Nephron (organoid): ENCODE data around the gene DCTPP1.

Experiments
- H3K27ac Mint-ChIP-seq, 3 experiments: 2 replicates each; pipeline ENCODE4 v1.8.0; 2020; ENCODE audit warnings: mixed read lengths in 3 of 3, mild to moderate bottlenecking in 2 of 3, moderate library complexity in 1 of 3
- H3K27me3 Mint-ChIP-seq: 2 replicates; pipeline ENCODE4 v1.8.0; 2021; ENCODE audit warnings: low read depth, mild to moderate bottlenecking, moderate library complexity, mixed read lengths
- H3K36me3 Mint-ChIP-seq: 2 replicates; pipeline ENCODE4 v1.8.0; 2020; ENCODE audit warnings: low read depth, mixed read lengths
- H3K4me1 Mint-ChIP-seq: 2 replicates; pipeline ENCODE4 v1.8.0; 2020; ENCODE audit warnings: mixed read lengths
- H3K4me3 Mint-ChIP-seq, 3 experiments: 2 replicates each; pipeline ENCODE4 v1.8.0; 2020; ENCODE audit warnings: mild to moderate bottlenecking in 3 of 3, mixed read lengths in 3 of 3, moderate library complexity in 2 of 3
- H3K9me3 Mint-ChIP-seq: 2 replicates; pipeline ENCODE4 v1.8.0; 2020; ENCODE audit warnings: mixed read lengths
- CTCF ChIP-seq, 3 experiments: fragments of 200-600 bp; sonication (generic); IDR thresholded peaks; one replicate each; pipeline ENCODE4 v1.5.0; 2021; ENCODE audit warnings: antibody characterized with exemption in 3 of 3; ENCODE audit not compliant: unreplicated experiment in 3 of 3

The DCTPP1 gene

GRCh38 chr16:30395992-30396585 lies 33.7 kb downstream of the DCTPP1 start:
- peak overlapping the region; percentile 86 to 90 (median 89) for H3K4me3 Mint-ChIP-seq
- no peak for TF ChIP-seq CTCF (IDR thresholded peaks at IDR 0.05; ENCODE audit: unreplicated experiment in 3 of 3)
- H3K4me1 Mint-ChIP-seq: peaks cover 32% of the 10 kb centered on the region
- no peaks in the 10 kb centered on the region for H3K9me3 Mint-ChIP-seq
- H3K27ac Mint-ChIP-seq: peak overlapping the region; percentile 83 to 92 (median 91)
- no peaks in the 10 kb centered on the region for H3K27me3 Mint-ChIP-seq
- peaks cover 16% of the 10 kb centered on the region for H3K36me3 Mint-ChIP-seq

- peak within 1 kb of the TSS; percentile 98 to 99 (median 99) for H3K27ac Mint-ChIP-seq
- H3K4me3 Mint-ChIP-seq: peak within 1 kb of the TSS; percentile 88 to 90 (median 89)
- peak; percentile 21 to 27 (median 21) for TF ChIP-seq CTCF (IDR thresholded peaks at IDR 0.05; ENCODE audit: unreplicated experiment in 3 of 3)
- peaks cover 32% of the 10 kb centered on the region for H3K4me1 Mint-ChIP-seq
- no peaks in the 10 kb centered on the region for H3K27me3 Mint-ChIP-seq
- no peaks in the 10 kb centered on the region for H3K9me3 Mint-ChIP-seq
- H3K36me3 Mint-ChIP-seq: peaks cover 16% of the 10 kb centered on the region
Observed at GRCh38 chr16:30395155-30395991, 34.5 kb downstream of the DCTPP1 start, which contains the start of gene ZNF48. Gene ZNF48, plus strand, starts transcription at chr16:30395420. Its CDS starts 375 bp downstream, at chr16:30395795.

- Mint-ChIP-seq H3K4me1 (peaks cover 27% of the 10 kb centered on the region), H3K36me3 (peaks cover 12% of the 10 kb centered on the region), H3K27me3 (no peaks in the 10 kb centered on the region), H3K27ac (peak overlapping the region; percentile 98 to 99 (median 99)), H3K9me3 (no peaks in the 10 kb centered on the region), H3K4me3 (peak overlapping the region; percentile 88)
- no peak for TF ChIP-seq CTCF (IDR thresholded peaks at IDR 0.05; ENCODE audit: unreplicated experiment in 3 of 3)
Observed at GRCh38 chr16:30394592-30395154, 35.2 kb downstream of the DCTPP1 start.

GRCh38 chr16:30383521-30383920 lies 46.3 kb downstream of the DCTPP1 start:
- TF ChIP-seq CTCF (IDR thresholded peaks at IDR 0.05; ENCODE audit: unreplicated experiment in 3 of 3): no peak
- H3K4me1 Mint-ChIP-seq: peaks cover 17% of the 10 kb centered on the region
- H3K27ac Mint-ChIP-seq: peak overlapping the region in 2 of 3 experiments; percentile 86 to 92
- H3K36me3 Mint-ChIP-seq: no peaks in the 10 kb centered on the region
- no peaks in the 10 kb centered on the region for H3K9me3 Mint-ChIP-seq
- H3K27me3 Mint-ChIP-seq: peaks cover 4% of the 10 kb centered on the region
- H3K4me3 Mint-ChIP-seq: peak overlapping the region in 2 of 3 experiments; percentile 53 to 58

- peak within 1 kb of the TSS in 2 of 3 experiments; percentile 53 to 58 for H3K4me3 Mint-ChIP-seq
- H3K27ac Mint-ChIP-seq: peak within 1 kb of the TSS; percentile 33 to 92 (median 86)
- no peaks in the 10 kb centered on the region for H3K36me3 Mint-ChIP-seq
- H3K9me3 Mint-ChIP-seq: no peaks in the 10 kb centered on the region
- H3K27me3 Mint-ChIP-seq: peaks cover 4% of the 10 kb centered on the region
- no peak for TF ChIP-seq CTCF (IDR thresholded peaks at IDR 0.05; ENCODE audit: unreplicated experiment in 3 of 3)
- H3K4me1 Mint-ChIP-seq: peaks cover 20% of the 10 kb centered on the region
Observed at GRCh38 chr16:30382111-30382881, 47.5 kb downstream of the DCTPP1 start, which contains the start of gene SEPTIN1. Gene SEPTIN1, minus strand, starts transcription at chr16:30382561. Its CDS starts 19 bp downstream, at chr16:30382542.
